Glutamatergic neuron (in vitro differentiated cells): ENCODE results near the gene FAM3A. TPM values are rescaled to one million over a fixed set of nuclear protein-coding genes. Genes with fewer than 3 reads are reported as not detected.

Source experiments
- DNase-seq: peaks from one replicate; pipeline ENCODE4 v3.0.0; 2022
- H3K27ac Mint-ChIP-seq: one replicate; pipeline ENCODE4 v1.8.0; 2020; ENCODE audit warnings: mild to moderate bottlenecking, mixed read lengths, inconsistent platforms; ENCODE audit not compliant: unreplicated experiment
- H3K27me3 Mint-ChIP-seq: one replicate; pipeline ENCODE4 v1.8.0; 2020; ENCODE audit warnings: mild to moderate bottlenecking, moderate library complexity, mixed read lengths, inconsistent platforms; ENCODE audit not compliant: unreplicated experiment
- H3K36me3 Mint-ChIP-seq: one replicate; pipeline ENCODE4 v1.8.0; 2020; ENCODE audit warnings: mild to moderate bottlenecking, mixed read lengths, inconsistent platforms; ENCODE audit not compliant: unreplicated experiment
- H3K4me1 Mint-ChIP-seq: one replicate; pipeline ENCODE4 v1.8.0; 2020; ENCODE audit warnings: mild to moderate bottlenecking, low read depth, mixed read lengths, inconsistent platforms; ENCODE audit not compliant: unreplicated experiment
- H3K4me3 Mint-ChIP-seq: one replicate; pipeline ENCODE4 v1.8.0; 2020; ENCODE audit warnings: mild to moderate bottlenecking, mixed read lengths, inconsistent platforms; ENCODE audit not compliant: unreplicated experiment
- H3K9me3 Mint-ChIP-seq: one replicate; pipeline ENCODE4 v1.8.0; 2020; ENCODE audit warnings: mild to moderate bottlenecking, moderate library complexity, mixed read lengths, inconsistent platforms; ENCODE audit not compliant: unreplicated experiment
- CTCF ChIP-seq: fragments of 200-600 bp; sonication (generic); IDR thresholded peaks from one replicate; pipeline ENCODE4 v1.5.0; 2021; ENCODE audit not compliant: partially characterized antibody, unreplicated experiment
- total RNA-seq: library from RNA; stranded (reverse); fragmentation: NEBNext Ultra II Directional; extraction: Animal tissue kit (Norgen Biotek cat#: 25700); gene quantifications from one replicate; pipeline ENCODE4 v1.2.1, GENCODE V29; 2021; ENCODE audit not compliant: unreplicated experiment

The FAM3A gene
- total RNA-seq, 1 donor from 2014 or later, result 32.0 TPM

- H3K4me1 Mint-ChIP-seq, result peaks cover 3% of the 10 kb centered on the region
- H3K9me3 Mint-ChIP-seq, result peaks cover 2% of the 10 kb centered on the region
- TF ChIP-seq CTCF, result no peak
- no peak for DNase-seq
- H3K4me3 Mint-ChIP-seq, result no peak overlapping the region
- H3K27ac Mint-ChIP-seq, result no peak overlapping the region
- H3K36me3 Mint-ChIP-seq, result no peaks in the 10 kb centered on the region
- H3K27me3 Mint-ChIP-seq, result peaks cover 1% of the 10 kb centered on the region
Measured at GRCh38 chrX:154530286-154530685, 14.3 kb upstream of the FAM3A start.

- Mint-ChIP-seq H3K36me3 (no peaks in the 10 kb centered on the region), H3K4me1 (peaks cover 3% of the 10 kb centered on the region), H3K4me3 (no peak overlapping the region), H3K27ac (no peak overlapping the region), H3K9me3 (peaks cover 2% of the 10 kb centered on the region), H3K27me3 (peaks cover 1% of the 10 kb centered on the region)
- DNase-seq, result no peak
- no peak for TF ChIP-seq CTCF
Measured at GRCh38 chrX:154529206-154529612, 13.2 kb upstream of the FAM3A start.

GRCh38 chrX:154526901-154527675 lies 11.1 kb upstream of the FAM3A start:
- peak overlapping the region; percentile 88 for H3K27ac Mint-ChIP-seq
- peaks cover 1% of the 10 kb centered on the region for H3K27me3 Mint-ChIP-seq
- peaks cover 3% of the 10 kb centered on the region for H3K4me1 Mint-ChIP-seq
- peaks cover 2% of the 10 kb centered on the region for H3K9me3 Mint-ChIP-seq
- H3K36me3 Mint-ChIP-seq, result no peaks in the 10 kb centered on the region
- H3K4me3 Mint-ChIP-seq, result peak overlapping the region; percentile 71
- DNase-seq, result peak; percentile 80
- TF ChIP-seq CTCF, result no peak

- Mint-ChIP-seq H3K4me1 (peaks cover 3% of the 10 kb centered on the region), H3K36me3 (no peaks in the 10 kb centered on the region), H3K9me3 (peaks cover 4% of the 10 kb centered on the region), H3K27ac (no peak overlapping the region), H3K4me3 (no peak overlapping the region), H3K27me3 (peaks cover 1% of the 10 kb centered on the region)
- no peak for TF ChIP-seq CTCF
- no peak for DNase-seq
Measured at GRCh38 chrX:154525606-154526490, 9.8 kb upstream of the FAM3A start.

- H3K4me1 Mint-ChIP-seq, result peaks cover 6% of the 10 kb centered on the region
- H3K4me3 Mint-ChIP-seq, result no peak overlapping the region
- no peaks in the 10 kb centered on the region for H3K27me3 Mint-ChIP-seq
- H3K9me3 Mint-ChIP-seq, result peaks cover 2% of the 10 kb centered on the region
- TF ChIP-seq CTCF, result no peak
- no peak for DNase-seq
- no peak overlapping the region for H3K27ac Mint-ChIP-seq
- no peaks in the 10 kb centered on the region for H3K36me3 Mint-ChIP-seq
Measured at GRCh38 chrX:154519389-154519788, 3.4 kb upstream of the FAM3A start.
